WTC11 (cell line): ENCODE results near the gene TBC1D21. TPM values are rescaled to one million over a fixed set of nuclear protein-coding genes. Genes with fewer than 3 reads are reported as not detected.

Source experiments
- ATAC-seq: fragments of 200-7000 bp; cut with Tn5 transposase; 2 replicates; pipeline ENCODE4 v1.10.0; 2021; ENCODE audit warnings: mild to moderate bottlenecking, moderate library complexity
- CTCF ChIA-PET: fragments of 300-600 bp; sonication (Branson Sonifier 250); formaldehyde crosslinking; loops from one replicate; lab custom pipeline; 2021; ENCODE audit warnings: antibody characterized with exemption; lab: Charles Lee
- POLR2A ChIA-PET: fragments of 350-600 bp; sonication (Branson Sonifier 250); formaldehyde crosslinking; loops from one replicate; lab custom pipeline; 2021; ENCODE audit warnings: antibody characterized with exemption; lab: Charles Lee
- DNase-seq: peaks from one replicate; pipeline ENCODE4 v3.0.0; 2021; ENCODE audit warnings: low spot score
- H3K27ac Mint-ChIP-seq: 2 replicates; pipeline ENCODE4 v1.8.0; 2021; ENCODE audit warnings: mixed read lengths
- H3K27me3 Mint-ChIP-seq: 2 replicates; pipeline ENCODE4 v1.8.0; 2021; ENCODE audit warnings: low read depth, mild to moderate bottlenecking, moderate library complexity, mixed read lengths
- H3K36me3 Mint-ChIP-seq: 2 replicates; pipeline ENCODE4 v1.8.0; 2021; ENCODE audit warnings: mixed read lengths
- H3K4me1 Mint-ChIP-seq: 2 replicates; pipeline ENCODE4 v1.8.0; 2022; ENCODE audit warnings: mixed read lengths
- H3K4me3 Mint-ChIP-seq: 2 replicates; pipeline ENCODE4 v1.8.0; 2021; ENCODE audit warnings: mild to moderate bottlenecking, moderate library complexity, mixed read lengths
- H3K9me3 Mint-ChIP-seq: 2 replicates; pipeline ENCODE4 v1.8.0; 2021; ENCODE audit warnings: mixed read lengths
- CTCF ChIP-seq: fragments of 200-600 bp; IDR thresholded peaks from 2 replicates; pipeline ENCODE4 v1.8.0; 2022; ENCODE audit warnings: antibody characterized with exemption
- ERG ChIP-seq: fragments of 250-450 bp; sonication (Bioruptor Pico); IDR thresholded peaks from 2 replicates; pipeline ENCODE4 v1.8.0; 2021; ENCODE audit warnings: mild to moderate bottlenecking
- FOXP1 ChIP-seq: sonication (generic); formaldehyde crosslinking; IDR thresholded peaks from 2 replicates; pipeline ENCODE4 v1.8.0; 2022; ENCODE audit warnings: missing genetic modification reagents, mild to moderate bottlenecking, moderate library complexity, borderline replicate concordance
- GTF2I ChIP-seq: fragments of 250-450 bp; sonication (Bioruptor Pico); conservative IDR thresholded peaks from 2 replicates; pipeline ENCODE4 v1.4.0; 2021; ENCODE audit warnings: mild to moderate bottlenecking
- HMGXB4 ChIP-seq: sonication (generic); formaldehyde crosslinking; IDR thresholded peaks from 2 replicates; pipeline ENCODE4 v1.8.1; 2023; ENCODE audit warnings: mild to moderate bottlenecking, moderate library complexity, missing genetic modification reagents
- IRF2 ChIP-seq: sonication (generic); formaldehyde crosslinking; IDR thresholded peaks from 2 replicates; pipeline ENCODE4 v1.8.0; 2022; ENCODE audit warnings: low read depth, missing genetic modification reagents, borderline replicate concordance
- NFATC4 ChIP-seq: fragments of 250-450 bp; sonication (Bioruptor Pico); IDR thresholded peaks from 2 replicates; pipeline ENCODE4 v1.9.0; 2021; ENCODE audit warnings: mild to moderate bottlenecking
- RELA ChIP-seq: sonication (generic); formaldehyde crosslinking; IDR thresholded peaks from 2 replicates; pipeline ENCODE4 v1.8.1; 2022; ENCODE audit warnings: missing genetic modification reagents, mild to moderate bottlenecking, borderline replicate concordance
- SMAD3 ChIP-seq: sonication (generic); formaldehyde crosslinking; IDR thresholded peaks from 2 replicates; pipeline ENCODE4 v1.8.0; 2022; ENCODE audit warnings: missing genetic modification reagents, mild to moderate bottlenecking, borderline replicate concordance
- SOX15 ChIP-seq: fragments of 250-450 bp; sonication (Bioruptor Pico); IDR thresholded peaks from 2 replicates; pipeline ENCODE4 v1.9.0; 2021; ENCODE audit warnings: mild to moderate bottlenecking
- ZNF121 ChIP-seq: sonication (generic); formaldehyde crosslinking; IDR thresholded peaks from 2 replicates; pipeline ENCODE4 v1.8.0; 2023; ENCODE audit warnings: missing genetic modification reagents
- ZNF232 ChIP-seq: sonication (generic); formaldehyde crosslinking; IDR thresholded peaks from 2 replicates; pipeline ENCODE4 v1.8.0; 2022; ENCODE audit warnings: mild to moderate bottlenecking, missing genetic modification reagents
- ZNF423 ChIP-seq: fragments of 250-450 bp; sonication (Bioruptor Pico); IDR thresholded peaks from 2 replicates; pipeline ENCODE4 v2.1.2; 2022; ENCODE audit warnings: mild to moderate bottlenecking, moderate library complexity
- total RNA-seq: library from RNA; stranded (reverse); gene quantifications from 3 replicates; pipeline ENCODE4 v1.2.3, GENCODE V29; 2021

Gene TBC1D21
- total RNA-seq, 1 experiment from 2014 or later: not detected

GRCh38 chr15:73894133-73894814, 20.9 kb downstream of the TBC1D21 start (continued):
- TF ChIP-seq SMAD3 (no peak), FOXP1 (CRISPR knock-in tag) (no peak), NFATC4 (no peak)

- Mint-ChIP-seq H3K27ac (no peak overlapping the region), H3K36me3 (0 out of 2 replicates have a peak, but pooled peaks cover 3% of the 10 kb centered on the region), H3K27me3 (no peaks in the 10 kb centered on the region), H3K4me3 (no peak overlapping the region), H3K4me1 (peaks cover 14% of the 10 kb centered on the region), H3K9me3 (peaks cover 13% of the 10 kb centered on the region)
- peak; percentile 78 for DNase-seq
- ChIA-PET POLR2A (no interaction called here), CTCF (interaction anchor here (0.9 to 5.3 kb wide), 18 partner anchors 9 to 206 kb away, joined by 3 to 43 read pairs (median 4); partner anchors contain the start of genes LOXL1 and TBC1D21)
- no peak for TF ChIP-seq HMGXB4
- TF ChIP-seq GTF2I (CRISPR knock-in tag): no peak
- TF ChIP-seq IRF2 (CRISPR knock-in tag): no peak
- peak; percentile 90 for TF ChIP-seq ZNF121 (CRISPR knock-in tag)
- TF ChIP-seq ZNF423 (CRISPR knock-in tag): peak; percentile 70
- TF ChIP-seq SMAD3: peak; percentile 46; the same call in 1 of the 2 replicates
- 0 out of 2 replicates have a peak, but pooled peaks have one; percentile 21 for TF ChIP-seq ZNF232
- TF ChIP-seq CTCF: peak; percentile 99
- TF ChIP-seq SOX15 (CRISPR knock-in tag): no peak
- TF ChIP-seq RELA (CRISPR knock-in tag): no peak
- ATAC-seq: peak; percentile 92
Measured at GRCh38 chr15:73897441-73898261, 24.3 kb downstream of the TBC1D21 start.

GRCh38 chr15:73899197-73900094, 26.1 kb downstream of the TBC1D21 start:
- Mint-ChIP-seq H3K4me1 (peaks cover 16% of the 10 kb centered on the region), H3K27me3 (no peaks in the 10 kb centered on the region), H3K36me3 (no peaks in the 10 kb centered on the region), H3K4me3 (no peak overlapping the region)
- ATAC-seq (peak; percentile 32), DNase-seq (no peak)
- TF ChIP-seq ZNF423 (CRISPR knock-in tag) (peak; percentile 46; the same call in 1 of the 2 replicates), ERG (CRISPR knock-in tag) (no peak)
- TF ChIP-seq, all 79 proteins: peak for 1
- Mint-ChIP-seq H3K9me3 (peaks cover 6% of the 10 kb centered on the region), H3K27ac (no peak overlapping the region)
- POLR2A ChIA-PET: no interaction called here
- CTCF ChIA-PET: interaction anchor here (0.6 to 4.3 kb wide), 19 partner anchors 8 to 805 kb away, joined by 3 to 35 read pairs (median 4); partner anchors contain the start of gene TBC1D21
